ENCODE data around the gene IL22RA1. TPM values are rescaled to one million over a fixed set of nuclear protein-coding genes. Genes with fewer than 3 reads are reported as not detected.

The IL22RA1 gene
- total RNA-seq, 1 donor from 2014 or later: not detected

DNA sequence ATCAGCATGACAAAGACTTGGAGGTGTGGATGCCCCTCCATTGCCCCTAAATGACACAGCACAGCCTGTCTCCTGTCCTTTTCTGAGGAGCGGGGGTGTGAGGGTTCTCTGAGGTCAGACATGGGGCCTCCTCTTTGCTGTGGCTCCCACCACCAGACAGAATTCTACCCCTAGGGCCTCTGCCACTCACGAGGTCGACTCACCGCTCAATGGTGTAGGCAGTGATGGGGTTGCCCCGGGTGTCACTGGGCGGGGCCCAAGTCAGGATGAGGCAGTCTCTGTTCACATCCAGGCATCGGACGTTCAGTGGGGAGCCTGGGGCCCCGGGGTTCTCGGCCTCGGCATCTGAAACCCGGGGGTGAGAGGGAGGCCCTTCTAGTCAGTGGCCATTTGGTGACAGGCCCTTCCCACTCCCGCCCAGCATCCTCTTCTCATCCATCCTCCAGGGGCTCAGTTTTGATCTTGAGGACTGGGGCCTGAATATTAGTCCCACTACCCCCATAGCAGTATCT lies 50.9 kb downstream of the IL22RA1 start:
- Histone ChIP-seq H3K9me3 (ENCODE audit: insufficient read depth, low read depth, low read length) (no peaks in the 10 kb centered on the region), H3K4me3 (ENCODE audit: insufficient read depth, low read depth, low read length) (no peak overlapping the region), H3K36me3 (ENCODE audit: insufficient read depth, low read length) (no peaks in the 10 kb centered on the region), H4K20me1 (ENCODE audit: insufficient read depth, low read length) (no peaks in the 10 kb centered on the region), H3K9ac (ENCODE audit: low read length) (no peak overlapping the region), H3K79me2 (ENCODE audit: insufficient read depth, low read length) (no peaks in the 10 kb centered on the region), H3K4me2 (ENCODE audit: low read length) (no peak overlapping the region), H2AFZ (ENCODE audit: low read depth, low read length) (no peak overlapping the region), H3K27ac (ENCODE audit: low read depth, low read length) (no peak overlapping the region), H3K4me1 (ENCODE audit: insufficient read depth, low read length) (no peaks in the 10 kb centered on the region), H3K27me3 (ENCODE audit: insufficient read depth, low read length) (peaks cover 7% of the 10 kb centered on the region)
- Mint-ChIP-seq H3K4me3 (ENCODE audit: unreplicated experiment) (no peak overlapping the region), H3K4me1 (ENCODE audit: low read depth, unreplicated experiment) (no peaks in the 10 kb centered on the region), H3K9me3 (ENCODE audit: unreplicated experiment) (no peaks in the 10 kb centered on the region), H3K36me3 (ENCODE audit: low read depth, unreplicated experiment) (no peaks in the 10 kb centered on the region), H3K27ac (ENCODE audit: unreplicated experiment) (no peak overlapping the region), H3K27me3 (ENCODE audit: low read depth, unreplicated experiment) (peaks cover 57% of the 10 kb centered on the region)
- DNase-seq (ENCODE audit: low read depth): no peak
- TF ChIP-seq, protein P1, sequence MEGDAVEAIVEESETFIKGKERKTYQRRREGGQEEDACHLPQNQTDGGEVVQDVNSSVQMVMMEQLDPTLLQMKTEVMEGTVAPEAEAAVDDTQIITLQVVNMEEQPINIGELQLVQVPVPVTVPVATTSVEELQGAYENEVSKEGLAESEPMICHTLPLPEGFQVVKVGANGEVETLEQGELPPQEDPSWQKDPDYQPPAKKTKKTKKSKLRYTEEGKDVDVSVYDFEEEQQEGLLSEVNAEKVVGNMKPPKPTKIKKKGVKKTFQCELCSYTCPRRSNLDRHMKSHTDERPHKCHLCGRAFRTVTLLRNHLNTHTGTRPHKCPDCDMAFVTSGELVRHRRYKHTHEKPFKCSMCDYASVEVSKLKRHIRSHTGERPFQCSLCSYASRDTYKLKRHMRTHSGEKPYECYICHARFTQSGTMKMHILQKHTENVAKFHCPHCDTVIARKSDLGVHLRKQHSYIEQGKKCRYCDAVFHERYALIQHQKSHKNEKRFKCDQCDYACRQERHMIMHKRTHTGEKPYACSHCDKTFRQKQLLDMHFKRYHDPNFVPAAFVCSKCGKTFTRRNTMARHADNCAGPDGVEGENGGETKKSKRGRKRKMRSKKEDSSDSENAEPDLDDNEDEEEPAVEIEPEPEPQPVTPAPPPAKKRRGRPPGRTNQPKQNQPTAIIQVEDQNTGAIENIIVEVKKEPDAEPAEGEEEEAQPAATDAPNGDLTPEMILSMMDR (IDR thresholded peaks at IDR 0.05; ENCODE audit: insufficient read depth, low read depth, low read length): no peak
- no peak for TF ChIP-seq EZH2 (IDR thresholded peaks at IDR 0.05; ENCODE audit: insufficient read depth, low read length)
- FAIRE-seq: no peak

DNA sequence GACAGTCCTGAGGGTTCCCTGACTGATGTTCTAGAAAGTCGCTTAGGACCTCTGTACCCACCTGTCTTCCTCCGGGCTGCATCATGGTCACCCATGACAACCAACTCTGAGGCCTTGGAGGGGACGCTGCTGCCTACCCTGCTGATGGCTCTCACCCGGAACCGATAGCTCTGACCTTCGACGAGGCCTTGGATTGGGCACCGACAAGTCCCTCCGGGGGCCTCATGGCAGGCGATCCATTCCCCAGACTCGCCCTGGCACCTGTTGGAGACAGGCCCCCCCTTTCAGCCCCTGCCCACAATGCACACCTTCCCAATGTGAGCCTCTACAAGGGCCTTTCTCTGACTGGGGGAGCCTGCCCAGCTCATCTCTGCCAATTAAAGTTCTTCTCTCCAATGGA lies 52.2 kb downstream of the IL22RA1 start:
- Histone ChIP-seq H3K27me3 (ENCODE audit: insufficient read depth, low read length) (peaks cover 7% of the 10 kb centered on the region), H3K27ac (ENCODE audit: low read depth, low read length) (no peak overlapping the region), H3K9me3 (ENCODE audit: insufficient read depth, low read depth, low read length) (no peaks in the 10 kb centered on the region), H3K79me2 (ENCODE audit: insufficient read depth, low read length) (no peaks in the 10 kb centered on the region), H3K9ac (ENCODE audit: low read length) (no peak overlapping the region), H3K36me3 (ENCODE audit: insufficient read depth, low read length) (no peaks in the 10 kb centered on the region), H4K20me1 (ENCODE audit: insufficient read depth, low read length) (no peaks in the 10 kb centered on the region), H2AFZ (ENCODE audit: low read depth, low read length) (no peak overlapping the region), H3K4me2 (ENCODE audit: low read length) (no peak overlapping the region), H3K4me3 (ENCODE audit: insufficient read depth, low read depth, low read length) (no peak overlapping the region), H3K4me1 (ENCODE audit: insufficient read depth, low read length) (no peaks in the 10 kb centered on the region)
- Mint-ChIP-seq H3K9me3 (ENCODE audit: unreplicated experiment) (peaks cover 2% of the 10 kb centered on the region), H3K4me1 (ENCODE audit: low read depth, unreplicated experiment) (no peaks in the 10 kb centered on the region), H3K27ac (ENCODE audit: unreplicated experiment) (no peak overlapping the region), H3K4me3 (ENCODE audit: unreplicated experiment) (no peak overlapping the region), H3K36me3 (ENCODE audit: low read depth, unreplicated experiment) (no peaks in the 10 kb centered on the region), H3K27me3 (ENCODE audit: low read depth, unreplicated experiment) (peaks cover 53% of the 10 kb centered on the region)
- TF ChIP-seq EZH2 (IDR thresholded peaks at IDR 0.05; ENCODE audit: insufficient read depth, low read length): no peak
- TF ChIP-seq, protein P1 (IDR thresholded peaks at IDR 0.05; ENCODE audit: insufficient read depth, low read depth, low read length): no peak
- DNase-seq (ENCODE audit: low read depth): no peak
- no peak for FAIRE-seq

DNA sequence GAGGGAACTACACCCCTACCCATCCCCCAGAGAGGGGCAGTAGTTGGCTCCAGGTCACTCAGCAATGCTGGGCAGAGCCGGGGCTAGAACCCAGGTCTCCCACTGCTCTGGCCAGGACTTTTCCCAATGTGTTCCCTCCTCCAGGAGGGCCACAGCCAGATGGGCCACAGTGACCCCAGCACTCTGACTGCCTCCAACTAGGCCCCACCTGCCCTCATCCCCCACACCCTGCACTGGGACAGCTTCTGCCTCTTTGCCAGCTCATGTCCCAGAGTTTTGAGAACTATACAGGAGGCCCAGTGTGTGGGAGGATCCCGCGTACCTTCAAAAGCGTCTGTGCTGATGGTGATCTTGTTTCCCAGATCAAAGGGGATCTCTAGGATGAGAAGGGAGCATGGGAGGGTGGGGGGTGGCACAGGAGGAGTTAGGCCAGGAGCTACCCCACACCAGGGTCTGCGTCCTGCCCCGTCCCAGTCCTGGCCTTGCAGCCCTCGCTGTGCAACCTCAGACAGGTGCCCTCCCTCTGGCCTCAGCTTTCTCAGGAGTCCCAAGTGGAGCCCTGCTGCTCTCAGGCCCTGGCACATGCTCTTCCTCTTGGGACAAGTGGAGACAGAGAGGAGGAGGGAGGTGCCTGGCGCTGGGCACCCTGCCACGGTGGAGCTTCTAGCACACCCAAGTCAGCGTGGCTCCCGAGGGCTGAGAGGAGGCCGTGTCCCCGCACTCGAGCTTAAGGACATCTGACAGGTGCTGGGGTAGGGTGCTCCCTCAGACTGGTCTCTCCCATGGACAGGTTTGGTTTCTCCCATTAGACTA lies 53.0 kb downstream of the IL22RA1 start:
- FAIRE-seq (no peak), DNase-seq (ENCODE audit: low read depth) (no peak)
- Histone ChIP-seq H3K79me2 (ENCODE audit: insufficient read depth, low read length) (no peaks in the 10 kb centered on the region), H3K4me1 (ENCODE audit: insufficient read depth, low read length) (no peaks in the 10 kb centered on the region), H4K20me1 (ENCODE audit: insufficient read depth, low read length) (no peaks in the 10 kb centered on the region), H3K27me3 (ENCODE audit: insufficient read depth, low read length) (peaks cover 4% of the 10 kb centered on the region), H3K9ac (ENCODE audit: low read length) (no peak overlapping the region), H3K4me2 (ENCODE audit: low read length) (no peak overlapping the region), H3K9me3 (ENCODE audit: insufficient read depth, low read depth, low read length) (no peaks in the 10 kb centered on the region), H2AFZ (ENCODE audit: low read depth, low read length) (no peak overlapping the region), H3K36me3 (ENCODE audit: insufficient read depth, low read length) (no peaks in the 10 kb centered on the region), H3K4me3 (ENCODE audit: insufficient read depth, low read depth, low read length) (no peak overlapping the region), H3K27ac (ENCODE audit: low read depth, low read length) (no peak overlapping the region)
- no peaks in the 10 kb centered on the region for H3K4me1 Mint-ChIP-seq (ENCODE audit: low read depth, unreplicated experiment)
- H3K27ac Mint-ChIP-seq (ENCODE audit: unreplicated experiment): no peak overlapping the region
- TF ChIP-seq, protein P1 (IDR thresholded peaks at IDR 0.05; ENCODE audit: insufficient read depth, low read depth, low read length): no peak
- no peaks in the 10 kb centered on the region for H3K36me3 Mint-ChIP-seq (ENCODE audit: low read depth, unreplicated experiment)
- H3K9me3 Mint-ChIP-seq (ENCODE audit: unreplicated experiment): peaks cover 2% of the 10 kb centered on the region
- H3K4me3 Mint-ChIP-seq (ENCODE audit: unreplicated experiment): no peak overlapping the region
- H3K27me3 Mint-ChIP-seq (ENCODE audit: low read depth, unreplicated experiment): peaks cover 56% of the 10 kb centered on the region

Measured in astrocyte (in vitro differentiated cells and primary cell).